ENCODE data around the gene PPM1A. TPM values are rescaled to one million over a fixed set of nuclear protein-coding genes. Genes with fewer than 3 reads are reported as not detected.

Gene PPM1A
- total RNA-seq, 1 experiment from 2014 or later, result 28.1 TPM

DNA sequence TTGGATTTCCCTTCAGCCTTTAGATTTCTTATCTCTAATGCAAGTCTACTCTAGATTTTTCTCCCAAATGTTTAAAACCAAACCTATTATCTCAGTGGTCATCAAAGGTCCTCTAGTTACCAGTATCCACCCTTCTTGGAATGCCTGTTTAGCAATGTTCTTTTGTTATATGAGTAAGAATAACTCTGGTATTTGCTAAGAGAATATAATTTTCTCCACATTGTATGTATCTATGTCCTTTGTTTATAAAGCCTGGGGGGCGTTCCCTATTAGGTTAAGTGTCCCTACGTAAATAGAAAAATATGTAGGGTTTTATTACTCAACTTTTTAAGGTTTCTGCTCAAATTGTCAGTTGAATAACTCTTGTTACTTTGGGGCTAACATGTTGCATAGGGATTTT is 27.3 kb downstream of the PPM1A start:
- no TSS peak for BruUV-seq (replicated peaks)
- in situ Hi-C loops (cut with HindIII; ENCODE audit: low pct_unique_long_range_greater_than_20kb, low sequenced_read_pairs) (no loop called here), intact Hi-C loops (cut with micrococcal nuclease; ENCODE audit: unreplicated experiment) (no loop called here)
- CTCF ChIA-PET, result no interaction called here
- H3K27ac ChIP-seq (ENCODE audit: low read length), result no peak overlapping the region
- no peak overlapping the region for H3K4me3 ChIP-seq (ENCODE audit: low read depth in 2 of 2, low read length in 2 of 2)
- TF ChIP-seq, protein P1, sequence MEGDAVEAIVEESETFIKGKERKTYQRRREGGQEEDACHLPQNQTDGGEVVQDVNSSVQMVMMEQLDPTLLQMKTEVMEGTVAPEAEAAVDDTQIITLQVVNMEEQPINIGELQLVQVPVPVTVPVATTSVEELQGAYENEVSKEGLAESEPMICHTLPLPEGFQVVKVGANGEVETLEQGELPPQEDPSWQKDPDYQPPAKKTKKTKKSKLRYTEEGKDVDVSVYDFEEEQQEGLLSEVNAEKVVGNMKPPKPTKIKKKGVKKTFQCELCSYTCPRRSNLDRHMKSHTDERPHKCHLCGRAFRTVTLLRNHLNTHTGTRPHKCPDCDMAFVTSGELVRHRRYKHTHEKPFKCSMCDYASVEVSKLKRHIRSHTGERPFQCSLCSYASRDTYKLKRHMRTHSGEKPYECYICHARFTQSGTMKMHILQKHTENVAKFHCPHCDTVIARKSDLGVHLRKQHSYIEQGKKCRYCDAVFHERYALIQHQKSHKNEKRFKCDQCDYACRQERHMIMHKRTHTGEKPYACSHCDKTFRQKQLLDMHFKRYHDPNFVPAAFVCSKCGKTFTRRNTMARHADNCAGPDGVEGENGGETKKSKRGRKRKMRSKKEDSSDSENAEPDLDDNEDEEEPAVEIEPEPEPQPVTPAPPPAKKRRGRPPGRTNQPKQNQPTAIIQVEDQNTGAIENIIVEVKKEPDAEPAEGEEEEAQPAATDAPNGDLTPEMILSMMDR (IDR thresholded peaks at IDR 0.05), result no peak
- TF ChIP-seq TCF7L2 (IDR thresholded peaks at IDR 0.05; ENCODE audit: low read depth, low read length) (no peak), POLR2AphosphoS5 (IDR thresholded peaks at IDR 0.05; ENCODE audit: low read depth, low read length) (no peak), SIN3A (IDR thresholded peaks at IDR 0.05; ENCODE audit: borderline replicate concordance, insufficient read depth, low read depth, low read length) (no peak)
- TF ChIP-seq, protein P2, sequence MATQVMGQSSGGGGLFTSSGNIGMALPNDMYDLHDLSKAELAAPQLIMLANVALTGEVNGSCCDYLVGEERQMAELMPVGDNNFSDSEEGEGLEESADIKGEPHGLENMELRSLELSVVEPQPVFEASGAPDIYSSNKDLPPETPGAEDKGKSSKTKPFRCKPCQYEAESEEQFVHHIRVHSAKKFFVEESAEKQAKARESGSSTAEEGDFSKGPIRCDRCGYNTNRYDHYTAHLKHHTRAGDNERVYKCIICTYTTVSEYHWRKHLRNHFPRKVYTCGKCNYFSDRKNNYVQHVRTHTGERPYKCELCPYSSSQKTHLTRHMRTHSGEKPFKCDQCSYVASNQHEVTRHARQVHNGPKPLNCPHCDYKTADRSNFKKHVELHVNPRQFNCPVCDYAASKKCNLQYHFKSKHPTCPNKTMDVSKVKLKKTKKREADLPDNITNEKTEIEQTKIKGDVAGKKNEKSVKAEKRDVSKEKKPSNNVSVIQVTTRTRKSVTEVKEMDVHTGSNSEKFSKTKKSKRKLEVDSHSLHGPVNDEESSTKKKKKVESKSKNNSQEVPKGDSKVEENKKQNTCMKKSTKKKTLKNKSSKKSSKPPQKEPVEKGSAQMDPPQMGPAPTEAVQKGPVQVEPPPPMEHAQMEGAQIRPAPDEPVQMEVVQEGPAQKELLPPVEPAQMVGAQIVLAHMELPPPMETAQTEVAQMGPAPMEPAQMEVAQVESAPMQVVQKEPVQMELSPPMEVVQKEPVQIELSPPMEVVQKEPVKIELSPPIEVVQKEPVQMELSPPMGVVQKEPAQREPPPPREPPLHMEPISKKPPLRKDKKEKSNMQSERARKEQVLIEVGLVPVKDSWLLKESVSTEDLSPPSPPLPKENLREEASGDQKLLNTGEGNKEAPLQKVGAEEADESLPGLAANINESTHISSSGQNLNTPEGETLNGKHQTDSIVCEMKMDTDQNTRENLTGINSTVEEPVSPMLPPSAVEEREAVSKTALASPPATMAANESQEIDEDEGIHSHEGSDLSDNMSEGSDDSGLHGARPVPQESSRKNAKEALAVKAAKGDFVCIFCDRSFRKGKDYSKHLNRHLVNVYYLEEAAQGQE (IDR thresholded peaks at IDR 0.05; ENCODE audit: insufficient read depth in 1 of 2, low read depth in 2 of 2, low read length in 1 of 2), result no peak
- DNase-seq (ENCODE audit: low read depth, low spot score) (no peak), ATAC-seq (no peak)
- H3K4me1 ChIP-seq (ENCODE audit: control insufficient read depth, insufficient read depth, low read length), result peaks cover 2% of the 10 kb centered on the region; the same call in 1 of the 2 replicates
- H3K9me3 ChIP-seq (ENCODE audit: control insufficient read depth, insufficient read depth, low read depth, low read length), result no peaks in the 10 kb centered on the region
- no peaks in the 10 kb centered on the region for H3K27me3 ChIP-seq (ENCODE audit: control insufficient read depth, insufficient read depth, low read length)
- POLR2A ChIA-PET, result interaction anchor here (0.7 kb wide), 2 partner anchors 11 to 58 kb away, joined by 3 to 10 read pairs; no protein-coding TSS in a partner anchor
- no peaks in the 10 kb centered on the region for H3K36me3 ChIP-seq (ENCODE audit: control insufficient read depth, insufficient read depth, low read length)

DNA sequence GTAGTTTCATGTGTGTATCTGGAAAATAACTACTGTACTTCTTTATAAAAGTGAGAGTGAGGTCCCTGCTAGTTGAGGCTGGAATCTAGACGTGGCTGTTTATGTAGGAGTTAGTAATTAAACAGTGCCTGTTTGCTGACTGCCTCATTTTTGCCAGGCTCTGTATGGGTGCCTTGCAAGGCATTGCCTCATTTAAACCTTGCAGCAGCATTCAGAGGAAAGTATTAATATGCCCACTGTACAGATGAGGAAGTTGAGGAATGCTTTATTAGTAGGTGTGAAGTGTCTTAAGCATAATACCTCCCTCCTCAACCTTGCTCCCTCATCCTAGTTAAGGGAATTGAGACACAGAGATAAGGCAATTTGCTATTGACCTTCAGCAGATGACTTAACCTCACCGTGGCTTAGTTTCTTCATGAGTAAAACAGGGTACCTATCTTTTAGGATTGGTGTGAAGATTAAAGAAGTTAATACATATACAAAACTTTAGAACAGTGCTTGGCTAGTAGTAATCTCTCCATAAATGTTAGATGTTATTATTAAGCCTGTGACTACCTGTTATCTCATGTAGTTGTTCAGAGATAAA is 28.7 kb downstream of the PPM1A start:
- intact Hi-C loops (cut with micrococcal nuclease; ENCODE audit: unreplicated experiment), result no loop called here
- POLR2A ChIA-PET, result interaction anchor here (0.6 kb wide), 1 partner anchor 1476 kb away, joined by 3 read pairs; no protein-coding TSS in a partner anchor

More for the DNA sequence above, 28.7 kb downstream of the PPM1A start:
- Histone ChIP-seq H3K27me3 (ENCODE audit: control insufficient read depth, insufficient read depth, low read length) (no peaks in the 10 kb centered on the region), H3K9me3 (ENCODE audit: control insufficient read depth, insufficient read depth, low read depth, low read length) (no peaks in the 10 kb centered on the region), H3K27ac (ENCODE audit: low read length) (no peak overlapping the region), H3K36me3 (ENCODE audit: control insufficient read depth, insufficient read depth, low read length) (no peaks in the 10 kb centered on the region), H3K4me1 (ENCODE audit: control insufficient read depth, insufficient read depth, low read length) (peaks cover 2% of the 10 kb centered on the region; the same call in 1 of the 2 replicates), H3K4me3 (ENCODE audit: low read depth in 2 of 2, low read length in 2 of 2) (no peak overlapping the region)
- TF ChIP-seq, protein P1 (IDR thresholded peaks at IDR 0.05), result no peak
- TF ChIP-seq TCF7L2 (IDR thresholded peaks at IDR 0.05; ENCODE audit: low read depth, low read length) (no peak), POLR2AphosphoS5 (IDR thresholded peaks at IDR 0.05; ENCODE audit: low read depth, low read length) (no peak), SIN3A (IDR thresholded peaks at IDR 0.05; ENCODE audit: borderline replicate concordance, insufficient read depth, low read depth, low read length) (no peak)
- TF ChIP-seq, protein P2 (IDR thresholded peaks at IDR 0.05; ENCODE audit: insufficient read depth in 1 of 2, low read depth in 2 of 2, low read length in 1 of 2), result no peak
- in situ Hi-C loops (cut with HindIII; ENCODE audit: low pct_unique_long_range_greater_than_20kb, low sequenced_read_pairs), result no loop called here
- DNase-seq (ENCODE audit: low read depth, low spot score), result no peak
- CTCF ChIA-PET, result no interaction called here
- BruUV-seq (replicated peaks), result no TSS peak
- no peak for ATAC-seq

Data from Panc1 (cell line).